SU-DHL-6 (cell line): Measurements from ENCODE around the gene RRP12.

Experiments
- H2AFZ ChIP-seq: fragments of 200-600 bp; sonication (generic); 2 replicates; pipeline ENCODE4 v1.6.1; 2014; ENCODE audit warnings: low read depth, mild to moderate bottlenecking, moderate library complexity, mixed read lengths, antibody characterized with exemption, low read length; ENCODE audit not compliant: severe bottlenecking
- H3F3A ChIP-seq: fragments of 200-600 bp; shearing (Covaris generic); 2 replicates; pipeline ENCODE4 v1.6.0; 2016; ENCODE audit warnings: antibody characterized with exemption, mild to moderate bottlenecking; ENCODE audit not compliant: insufficient read depth
- H3K27ac ChIP-seq: fragments of 200-600 bp; sonication (generic); 2 replicates; pipeline ENCODE4 v1.5.1; 2016; ENCODE audit warnings: low read depth, mild to moderate bottlenecking, low read length, moderate library complexity, mixed read lengths
- H3K27me3 ChIP-seq: fragments of 200-600 bp; sonication (generic), shearing (Covaris generic); 2 replicates; pipeline ENCODE4 v1.6.0; 2014; ENCODE audit warnings: mild to moderate bottlenecking, low read length
- H3K36me3 ChIP-seq: fragments of 200-600 bp; sonication (generic); 2 replicates; pipeline ENCODE4 v1.6.1; 2014; ENCODE audit warnings: mild to moderate bottlenecking, low read length, mixed read lengths
- H3K4me2 ChIP-seq: fragments of 300-600, 200-600 bp; shearing (Covaris generic), sonication (generic); 2 replicates; pipeline ENCODE4 v1.6.0; 2014; ENCODE audit warnings: low read length, low read depth, mild to moderate bottlenecking; ENCODE audit not compliant: poor library complexity, severe bottlenecking
- H3K4me3 ChIP-seq: fragments of 200-600 bp; sonication (generic); 2 replicates; pipeline ENCODE4 v1.5.1; 2014; ENCODE audit warnings: antibody characterized with exemption, low read length, mild to moderate bottlenecking, mixed read lengths; ENCODE audit not compliant: insufficient read depth, poor library complexity, severe bottlenecking
- H3K79me2 ChIP-seq: fragments of 200-600 bp; sonication (generic); 2 replicates; pipeline ENCODE4 v1.6.1; 2014; ENCODE audit warnings: mild to moderate bottlenecking, low read length, moderate library complexity; ENCODE audit not compliant: insufficient read depth
- H3K9ac ChIP-seq: fragments of 200-600 bp; sonication (generic); 2 replicates; pipeline ENCODE4 v1.7.0; 2014; ENCODE audit warnings: mild to moderate bottlenecking, low read length
- H3K9me2 ChIP-seq: fragments of 200-600 bp; sonication (generic); replicated peaks from 2 replicates; pipeline ENCODE4 v1.6.1; 2014; ENCODE audit warnings: low read length; ENCODE audit not compliant: insufficient read depth
- H3K9me3 ChIP-seq: fragments of 200-600 bp; sonication (generic); 2 replicates; pipeline ENCODE4 v1.6.1; 2014; ENCODE audit warnings: low read length, mixed read lengths; ENCODE audit not compliant: insufficient read depth
- H4K20me1 ChIP-seq: fragments of 200-600 bp; sonication (generic); 2 replicates; pipeline ENCODE4 v1.6.1; 2014; ENCODE audit warnings: low read depth, mild to moderate bottlenecking, antibody characterized with exemption, low read length, moderate library complexity, mixed read lengths
- EZH2phosphoT487 ChIP-seq: fragments of 200-600 bp; sonication (generic), shearing (Covaris generic); conservative IDR thresholded peaks from 2 replicates; pipeline ENCODE4 v1.6.1; 2018; ENCODE audit warnings: mild to moderate bottlenecking, antibody characterized with exemption, low read length, moderate library complexity, mixed read lengths
- TF ChIP-seq, protein P1 (sequence below): fragments of 200-600 bp; sonication (generic); IDR thresholded peaks from one replicate; pipeline ENCODE4 v1.5.1; 2017; ENCODE audit warnings: antibody characterized with exemption, mild to moderate bottlenecking, low read length, moderate library complexity; ENCODE audit not compliant: insufficient read depth, poor library complexity, severe bottlenecking

RRP12 gene

GRCh38 chr10:97325754-97326153 lies 75.4 kb downstream of the RRP12 start:
- Histone ChIP-seq H3K4me3 (no peak overlapping the region), H3F3A (no peaks in the 10 kb centered on the region), H3K36me3 (no peaks in the 10 kb centered on the region), H3K27me3 (no peaks in the 10 kb centered on the region), H4K20me1 (no peaks in the 10 kb centered on the region), H3K9ac (no peak overlapping the region), H3K9me2 (no peaks in the 10 kb centered on the region), H3K79me2 (no peaks in the 10 kb centered on the region), H3K27ac (no peak overlapping the region), H3K4me2 (no peak overlapping the region), H2AFZ (no peak overlapping the region), H3K9me3 (no peaks in the 10 kb centered on the region)
- TF ChIP-seq, protein P1, sequence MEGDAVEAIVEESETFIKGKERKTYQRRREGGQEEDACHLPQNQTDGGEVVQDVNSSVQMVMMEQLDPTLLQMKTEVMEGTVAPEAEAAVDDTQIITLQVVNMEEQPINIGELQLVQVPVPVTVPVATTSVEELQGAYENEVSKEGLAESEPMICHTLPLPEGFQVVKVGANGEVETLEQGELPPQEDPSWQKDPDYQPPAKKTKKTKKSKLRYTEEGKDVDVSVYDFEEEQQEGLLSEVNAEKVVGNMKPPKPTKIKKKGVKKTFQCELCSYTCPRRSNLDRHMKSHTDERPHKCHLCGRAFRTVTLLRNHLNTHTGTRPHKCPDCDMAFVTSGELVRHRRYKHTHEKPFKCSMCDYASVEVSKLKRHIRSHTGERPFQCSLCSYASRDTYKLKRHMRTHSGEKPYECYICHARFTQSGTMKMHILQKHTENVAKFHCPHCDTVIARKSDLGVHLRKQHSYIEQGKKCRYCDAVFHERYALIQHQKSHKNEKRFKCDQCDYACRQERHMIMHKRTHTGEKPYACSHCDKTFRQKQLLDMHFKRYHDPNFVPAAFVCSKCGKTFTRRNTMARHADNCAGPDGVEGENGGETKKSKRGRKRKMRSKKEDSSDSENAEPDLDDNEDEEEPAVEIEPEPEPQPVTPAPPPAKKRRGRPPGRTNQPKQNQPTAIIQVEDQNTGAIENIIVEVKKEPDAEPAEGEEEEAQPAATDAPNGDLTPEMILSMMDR, result no peak
- TF ChIP-seq EZH2phosphoT487, result no peak

DNA sequence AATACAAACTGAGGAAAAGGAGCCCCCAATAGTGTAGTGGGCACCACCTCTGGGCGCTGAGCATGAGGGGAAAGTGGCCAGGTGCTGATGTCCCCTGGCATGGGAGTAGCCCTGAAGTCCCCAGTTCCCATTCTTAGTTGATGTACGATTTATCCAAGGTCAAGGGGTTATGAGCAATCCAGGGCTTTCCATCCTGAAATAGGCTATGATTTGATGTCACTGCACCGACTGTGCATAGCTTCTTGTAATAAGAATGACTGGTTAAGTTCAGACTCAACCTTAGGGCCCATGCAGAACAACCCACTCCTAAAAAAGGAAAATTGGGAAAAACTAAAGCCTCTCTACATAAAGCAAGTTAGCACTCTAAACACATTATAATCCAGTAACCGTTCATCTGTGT lies 77.6 kb downstream of the RRP12 start:
- no peak overlapping the region for H3K27ac ChIP-seq
- H4K20me1 ChIP-seq, result no peaks in the 10 kb centered on the region
- H3K79me2 ChIP-seq, result no peaks in the 10 kb centered on the region
- no peaks in the 10 kb centered on the region for H3K9me2 ChIP-seq
- H3K4me2 ChIP-seq, result no peak overlapping the region
- H3K9ac ChIP-seq, result no peak overlapping the region
- no peaks in the 10 kb centered on the region for H3K27me3 ChIP-seq
- TF ChIP-seq, protein P1, result no peak
- TF ChIP-seq EZH2phosphoT487, result no peak
- no peak overlapping the region for H3K4me3 ChIP-seq
- H2AFZ ChIP-seq, result no peak overlapping the region
- 0 out of 2 replicates have a peak, but pooled peaks cover 2% of the 10 kb centered on the region for H3F3A ChIP-seq
- no peaks in the 10 kb centered on the region for H3K9me3 ChIP-seq
- H3K36me3 ChIP-seq, result no peaks in the 10 kb centered on the region

- Histone ChIP-seq H3K4me2 (no peak overlapping the region), H3K9ac (no peak overlapping the region)
These were observed 79.3 kb downstream of the RRP12 start for GRCh38 chr10:97321804-97322190.

More at GRCh38 chr10:97321804-97322190, 79.3 kb downstream of the RRP12 start:
- H3K79me2 ChIP-seq, result no peaks in the 10 kb centered on the region
- TF ChIP-seq, protein P1, result no peak
- no peak for TF ChIP-seq EZH2phosphoT487
- 0 out of 2 replicates have a peak, but pooled peaks cover 2% of the 10 kb centered on the region for H3F3A ChIP-seq
- no peak overlapping the region for H2AFZ ChIP-seq
- no peaks in the 10 kb centered on the region for H3K9me3 ChIP-seq
- no peak overlapping the region for H3K4me3 ChIP-seq
- no peak overlapping the region for H3K27ac ChIP-seq
- no peaks in the 10 kb centered on the region for H3K36me3 ChIP-seq
- H4K20me1 ChIP-seq, result no peaks in the 10 kb centered on the region
- no peaks in the 10 kb centered on the region for H3K27me3 ChIP-seq
- no peaks in the 10 kb centered on the region for H3K9me2 ChIP-seq
